HG03558 (cell line): ENCODE measurements around the gene LDHB.
"Not testable (repeated sequence)": the region's sequence is repeated elsewhere in the genome, so short reads cannot be mapped to it uniquely, and the experiment has no call there.

ENCODE experiments used
- ATAC-seq: cut with Tn5 transposase; IDR thresholded peaks from one replicate; pipeline ENCODE4 v1.9.1; 2021; ENCODE audit warnings: moderate number of reproducible peaks; ENCODE audit not compliant: unreplicated experiment; ENCODE audit errors: extremely low read depth

LDHB gene

GRCh38 chr12:21657326-21658077 is at the start of gene LDHB:
Gene LDHB (minus strand): TSS chr12:21657842. CDS start chr12:21654671, 3,171 bp downstream.
- peak; percentile 92 for ATAC-seq

- ATAC-seq: no peak
Measured at GRCh38 chr12:21704847-21705246, 47.2 kb upstream of the LDHB start.

GRCh38 chr12:21699851-21700250 is 42.2 kb upstream of the LDHB start:
- no peak for ATAC-seq

GRCh38 chr12:21697904-21698630 is 40.4 kb upstream of the LDHB start:
- no peak for ATAC-seq

GRCh38 chr12:21696625-21697024 is 39.0 kb upstream of the LDHB start:
- no peak for ATAC-seq

GRCh38 chr12:21695986-21696385 is 38.3 kb upstream of the LDHB start:
- no peak for ATAC-seq

GRCh38 chr12:21694660-21695059 is 37.0 kb upstream of the LDHB start:
- ATAC-seq: no peak

- no peak for ATAC-seq
Measured at GRCh38 chr12:21691515-21691914, 33.9 kb upstream of the LDHB start.

- no peak for ATAC-seq
Measured at GRCh38 chr12:21690704-21691368, 33.2 kb upstream of the LDHB start.

- ATAC-seq: no peak
Measured at GRCh38 chr12:21683115-21683514, 25.5 kb upstream of the LDHB start.

GRCh38 chr12:21678959-21679358 is 21.3 kb upstream of the LDHB start:
- ATAC-seq: no peak

- no peak for ATAC-seq
Measured at GRCh38 chr12:21677622-21678277, 20.1 kb upstream of the LDHB start.

GRCh38 chr12:21677204-21677603 is 19.6 kb upstream of the LDHB start:
- no peak for ATAC-seq

- ATAC-seq: no peak
Measured at GRCh38 chr12:21676776-21677175, 19.1 kb upstream of the LDHB start.

- no peak for ATAC-seq
Measured at GRCh38 chr12:21675641-21676040, 18.0 kb upstream of the LDHB start.

GRCh38 chr12:21675096-21675495 is 17.5 kb upstream of the LDHB start:
- ATAC-seq: no peak

- ATAC-seq: not testable (repeated sequence)
Measured at GRCh38 chr12:21673830-21674552, 16.3 kb upstream of the LDHB start.

- ATAC-seq: no peak
Measured at GRCh38 chr12:21672146-21672545, 14.5 kb upstream of the LDHB start.

- ATAC-seq: no peak
Measured at GRCh38 chr12:21666722-21667121, 9.1 kb upstream of the LDHB start.

GRCh38 chr12:21665816-21666215 is 8.2 kb upstream of the LDHB start:
- ATAC-seq: no peak
